Panc1 (cell line): ENCODE data around the gene INPP4B. TPM values are rescaled to one million over a fixed set of nuclear protein-coding genes. Genes with fewer than 3 reads are reported as not detected.

Experiments used
- ATAC-seq: fragments of 200-7000 bp; cut with Tn5 transposase; 2 replicates; pipeline ENCODE4 v1.9.1; 2020; ENCODE audit warnings: mild to moderate bottlenecking, moderate library complexity
- BruUV-seq: library from RNA; stranded (reverse); fragments of 400-500 nt; replicated peaks from 2 replicates; lab custom pipeline; 2021; lab: Mats Ljungman, UMichigan
- CTCF ChIA-PET: fragments of 300-600 bp; sonication (Branson Sonifier 250); formaldehyde crosslinking; loops from one replicate; lab custom pipeline; 2022; ENCODE audit warnings: antibody characterized with exemption; lab: Charles Lee
- POLR2A ChIA-PET: fragments of 300-600 bp; sonication (Branson Sonifier 250); formaldehyde crosslinking; loops from one replicate; lab custom pipeline; 2022; ENCODE audit warnings: antibody characterized with exemption; lab: Charles Lee
- DNase-seq: peaks from one replicate; pipeline ENCODE4 v3.0.0-alpha.2; 2010; ENCODE audit warnings: low read depth, low spot score
- H3K27ac ChIP-seq: 2 replicates; pipeline ENCODE4 v1.5.1; 2011; ENCODE audit warnings: mild to moderate bottlenecking, low read length, inconsistent platforms
- H3K27me3 ChIP-seq: fragments of 200-500 bp; sonication (Bioruptor generic); 2 replicates; pipeline ENCODE4 v1.6.0; 2014; ENCODE audit warnings: low read length, inconsistent platforms; ENCODE audit not compliant: control insufficient read depth, insufficient read depth
- H3K36me3 ChIP-seq: fragments of 200-500 bp; sonication (Bioruptor generic); 2 replicates; pipeline ENCODE4 v1.5.1; 2014; ENCODE audit warnings: inconsistent platforms, mild to moderate bottlenecking, low read length, moderate library complexity; ENCODE audit not compliant: control insufficient read depth, insufficient read depth
- H3K4me1 ChIP-seq: 2 replicates; pipeline ENCODE4 v1.5.1; 2011; ENCODE audit warnings: inconsistent platforms, mild to moderate bottlenecking, low read length, moderate library complexity; ENCODE audit not compliant: control insufficient read depth, insufficient read depth
- H3K4me3 ChIP-seq, 2 experiments: 2 replicates each; pipeline ENCODE4 v1.5.1; 2011 to 2012; ENCODE audit warnings: low read depth in 2 of 2, low read length in 2 of 2, mild to moderate bottlenecking in 2 of 2, inconsistent platforms in 1 of 2, moderate library complexity in 1 of 2
- H3K9me3 ChIP-seq: fragments of 200-500 bp; sonication (Bioruptor generic); 2 replicates; pipeline ENCODE4 v1.5.1; 2014; ENCODE audit warnings: low read depth, mild to moderate bottlenecking, inconsistent platforms, low read length, moderate library complexity; ENCODE audit not compliant: control insufficient read depth, insufficient read depth
- POLR2AphosphoS5 ChIP-seq: IDR thresholded peaks from 2 replicates; pipeline ENCODE4 v1.6.1; 2012; ENCODE audit warnings: mild to moderate bottlenecking, low read depth, low read length, moderate library complexity
- SIN3A ChIP-seq: IDR thresholded peaks from 2 replicates; pipeline ENCODE4 v1.6.1; 2012; ENCODE audit warnings: low read depth, mild to moderate bottlenecking, low read length, moderate library complexity, borderline replicate concordance; ENCODE audit not compliant: insufficient read depth
- TCF7L2 ChIP-seq: IDR thresholded peaks from 2 replicates; pipeline ENCODE4 v1.6.1; 2011; ENCODE audit warnings: mild to moderate bottlenecking, low read depth, low read length, inconsistent platforms
- in situ Hi-C: cut with HindIII; loops from 2 replicates; pipeline ENCODE4 v1.10.0; 2016; ENCODE audit warnings: low sequenced_read_pairs, low pct_unique_long_range_greater_than_20kb
- intact Hi-C: fragments of 100-400 bp; cut with micrococcal nuclease; formaldehyde crosslinking; loops from one replicate; pipeline ENCODE4 v1.10.0; 2022; ENCODE audit not compliant: unreplicated experiment
- total RNA-seq: library from RNA; stranded (reverse); gene quantifications from one replicate; pipeline ENCODE4 v1.2.1, GENCODE V29; 2021; ENCODE audit not compliant: unreplicated experiment
- TF ChIP-seq, protein P1 (sequence below), 2 experiments: IDR thresholded peaks; 2 replicates each; pipeline ENCODE4 v1.6.1; 2011 to 2012; ENCODE audit warnings: low read depth in 2 of 2, control low read depth in 1 of 2, low read length in 1 of 2, mild to moderate bottlenecking in 1 of 2, moderate library complexity in 1 of 2; ENCODE audit not compliant: insufficient read depth in 1 of 2
- TF ChIP-seq, protein P2 (sequence below): fragments of 450-650 bp; IDR thresholded peaks from 2 replicates; pipeline ENCODE4 v1.5.1; 2017; ENCODE audit warnings: mild to moderate bottlenecking

The INPP4B gene
- total RNA-seq, 1 experiment from 2014 or later = 4.5 TPM

DNA sequence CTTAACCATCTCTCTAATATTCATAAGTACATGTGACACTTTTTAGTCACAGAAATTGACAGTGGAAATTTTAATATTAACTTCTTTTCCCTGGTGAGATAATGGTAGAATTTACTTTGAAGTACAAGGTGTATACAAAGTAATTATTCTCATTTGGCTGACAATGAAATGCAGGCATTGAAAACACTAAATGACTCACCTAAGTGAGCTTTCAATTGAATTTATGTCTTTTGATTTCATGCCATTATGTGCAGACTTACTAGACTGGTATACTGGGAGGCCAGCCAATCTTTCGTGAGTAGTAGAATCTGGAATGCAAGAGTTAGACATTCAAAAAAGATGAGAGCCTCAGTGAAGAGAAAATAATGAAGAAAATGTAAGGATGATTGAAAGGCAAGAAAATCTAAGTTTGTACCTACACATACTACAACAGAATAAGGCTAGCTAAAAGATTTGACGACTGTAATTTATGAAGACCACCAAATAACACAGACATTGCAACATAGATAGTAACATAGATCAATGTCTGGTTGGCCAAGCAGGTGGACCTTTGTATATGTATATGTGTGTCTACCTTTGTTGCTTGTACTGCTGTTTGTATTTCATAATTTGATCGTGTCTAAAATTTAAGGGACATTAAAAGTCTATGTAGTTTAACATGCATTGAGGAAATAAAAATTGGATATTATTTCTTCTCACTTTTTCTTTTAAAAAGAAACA is 750.1 kb downstream of the INPP4B start:
- Histone ChIP-seq H3K36me3 (no peaks in the 10 kb centered on the region), H3K4me1 (no peaks in the 10 kb centered on the region), H3K9me3 (no peaks in the 10 kb centered on the region), H3K4me3 (no peak overlapping the region), H3K27ac (no peak overlapping the region), H3K27me3 (no peaks in the 10 kb centered on the region)
- ATAC-seq (peak; percentile 86), DNase-seq (peak; percentile 47)
- BruUV-seq = no TSS peak
- ChIA-PET POLR2A (no interaction called here), CTCF (no interaction called here)
- intact Hi-C loops (no loop called here), in situ Hi-C loops (no loop called here)
- TF ChIP-seq, protein P1, sequence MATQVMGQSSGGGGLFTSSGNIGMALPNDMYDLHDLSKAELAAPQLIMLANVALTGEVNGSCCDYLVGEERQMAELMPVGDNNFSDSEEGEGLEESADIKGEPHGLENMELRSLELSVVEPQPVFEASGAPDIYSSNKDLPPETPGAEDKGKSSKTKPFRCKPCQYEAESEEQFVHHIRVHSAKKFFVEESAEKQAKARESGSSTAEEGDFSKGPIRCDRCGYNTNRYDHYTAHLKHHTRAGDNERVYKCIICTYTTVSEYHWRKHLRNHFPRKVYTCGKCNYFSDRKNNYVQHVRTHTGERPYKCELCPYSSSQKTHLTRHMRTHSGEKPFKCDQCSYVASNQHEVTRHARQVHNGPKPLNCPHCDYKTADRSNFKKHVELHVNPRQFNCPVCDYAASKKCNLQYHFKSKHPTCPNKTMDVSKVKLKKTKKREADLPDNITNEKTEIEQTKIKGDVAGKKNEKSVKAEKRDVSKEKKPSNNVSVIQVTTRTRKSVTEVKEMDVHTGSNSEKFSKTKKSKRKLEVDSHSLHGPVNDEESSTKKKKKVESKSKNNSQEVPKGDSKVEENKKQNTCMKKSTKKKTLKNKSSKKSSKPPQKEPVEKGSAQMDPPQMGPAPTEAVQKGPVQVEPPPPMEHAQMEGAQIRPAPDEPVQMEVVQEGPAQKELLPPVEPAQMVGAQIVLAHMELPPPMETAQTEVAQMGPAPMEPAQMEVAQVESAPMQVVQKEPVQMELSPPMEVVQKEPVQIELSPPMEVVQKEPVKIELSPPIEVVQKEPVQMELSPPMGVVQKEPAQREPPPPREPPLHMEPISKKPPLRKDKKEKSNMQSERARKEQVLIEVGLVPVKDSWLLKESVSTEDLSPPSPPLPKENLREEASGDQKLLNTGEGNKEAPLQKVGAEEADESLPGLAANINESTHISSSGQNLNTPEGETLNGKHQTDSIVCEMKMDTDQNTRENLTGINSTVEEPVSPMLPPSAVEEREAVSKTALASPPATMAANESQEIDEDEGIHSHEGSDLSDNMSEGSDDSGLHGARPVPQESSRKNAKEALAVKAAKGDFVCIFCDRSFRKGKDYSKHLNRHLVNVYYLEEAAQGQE (IDR thresholded peaks at IDR 0.05; ENCODE audit: insufficient read depth in 1 of 2, low read depth in 2 of 2, low read length in 1 of 2) = no peak
- TF ChIP-seq TCF7L2 = peak; percentile 65

DNA sequence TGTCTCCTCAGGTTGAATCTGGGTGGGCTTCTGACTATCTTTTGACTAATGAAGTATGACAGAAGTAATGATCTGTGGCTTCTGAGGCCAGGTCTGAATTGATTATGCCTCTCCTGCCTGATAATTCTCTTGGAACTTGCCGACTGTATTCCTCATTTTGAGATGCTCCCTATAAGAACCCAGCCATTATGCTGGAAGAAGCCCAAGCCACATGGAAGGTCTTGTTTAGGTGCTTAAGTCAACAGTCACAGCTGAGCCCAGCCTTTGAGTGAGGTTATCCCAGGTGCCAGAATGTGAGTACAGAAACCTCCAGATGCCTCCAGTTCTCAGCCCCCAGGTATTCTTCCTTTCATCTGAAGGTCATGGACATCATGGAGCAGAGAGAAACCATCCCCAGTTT is 753.2 kb downstream of the INPP4B start:
- Histone ChIP-seq H3K27me3 (no peaks in the 10 kb centered on the region), H3K4me1 (no peaks in the 10 kb centered on the region), H3K9me3 (no peaks in the 10 kb centered on the region), H3K27ac (no peak overlapping the region; the same call in 1 of the 2 replicates), H3K36me3 (no peaks in the 10 kb centered on the region), H3K4me3 (no peak overlapping the region)
- in situ Hi-C loops = no loop called here
- no peak for ATAC-seq
- DNase-seq = no peak
- no TSS peak for BruUV-seq
- no peak for TF ChIP-seq POLR2AphosphoS5
- TF ChIP-seq SIN3A = no peak
- TF ChIP-seq, protein P2, sequence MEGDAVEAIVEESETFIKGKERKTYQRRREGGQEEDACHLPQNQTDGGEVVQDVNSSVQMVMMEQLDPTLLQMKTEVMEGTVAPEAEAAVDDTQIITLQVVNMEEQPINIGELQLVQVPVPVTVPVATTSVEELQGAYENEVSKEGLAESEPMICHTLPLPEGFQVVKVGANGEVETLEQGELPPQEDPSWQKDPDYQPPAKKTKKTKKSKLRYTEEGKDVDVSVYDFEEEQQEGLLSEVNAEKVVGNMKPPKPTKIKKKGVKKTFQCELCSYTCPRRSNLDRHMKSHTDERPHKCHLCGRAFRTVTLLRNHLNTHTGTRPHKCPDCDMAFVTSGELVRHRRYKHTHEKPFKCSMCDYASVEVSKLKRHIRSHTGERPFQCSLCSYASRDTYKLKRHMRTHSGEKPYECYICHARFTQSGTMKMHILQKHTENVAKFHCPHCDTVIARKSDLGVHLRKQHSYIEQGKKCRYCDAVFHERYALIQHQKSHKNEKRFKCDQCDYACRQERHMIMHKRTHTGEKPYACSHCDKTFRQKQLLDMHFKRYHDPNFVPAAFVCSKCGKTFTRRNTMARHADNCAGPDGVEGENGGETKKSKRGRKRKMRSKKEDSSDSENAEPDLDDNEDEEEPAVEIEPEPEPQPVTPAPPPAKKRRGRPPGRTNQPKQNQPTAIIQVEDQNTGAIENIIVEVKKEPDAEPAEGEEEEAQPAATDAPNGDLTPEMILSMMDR = no peak
- TF ChIP-seq TCF7L2 = no peak
- TF ChIP-seq, protein P1 (IDR thresholded peaks at IDR 0.05; ENCODE audit: insufficient read depth in 1 of 2, low read depth in 2 of 2, low read length in 1 of 2) = no peak
- intact Hi-C loops = no loop called here
- CTCF ChIA-PET = no interaction called here
- POLR2A ChIA-PET = no interaction called here
